GM19324 (cell line): ENCODE data around the gene TRAF3.
A peak's percentile ranks its signal among the peaks of the same experiment; 100 is the strongest.

Source experiments
- ATAC-seq: cut with Tn5 transposase; IDR thresholded peaks from one replicate; pipeline ENCODE4 v1.9.1; 2021; ENCODE audit warnings: mild to moderate bottlenecking, moderate library complexity; ENCODE audit not compliant: unreplicated experiment, low FRiP score

TRAF3 gene

GRCh38 chr14:102775855-102776760, 1.1 kb upstream of the TRAF3 start:
- ATAC-seq = no peak

GRCh38 chr14:102777711-102778337, 575 bp downstream of the TRAF3 start:
- peak; percentile 7 for ATAC-seq

- ATAC-seq = no peak
Observed at GRCh38 chr14:102778338-102779083, 1.3 kb downstream of the TRAF3 start.

- no peak for ATAC-seq
Observed at GRCh38 chr14:102779084-102779462, 1.8 kb downstream of the TRAF3 start.

DNA sequence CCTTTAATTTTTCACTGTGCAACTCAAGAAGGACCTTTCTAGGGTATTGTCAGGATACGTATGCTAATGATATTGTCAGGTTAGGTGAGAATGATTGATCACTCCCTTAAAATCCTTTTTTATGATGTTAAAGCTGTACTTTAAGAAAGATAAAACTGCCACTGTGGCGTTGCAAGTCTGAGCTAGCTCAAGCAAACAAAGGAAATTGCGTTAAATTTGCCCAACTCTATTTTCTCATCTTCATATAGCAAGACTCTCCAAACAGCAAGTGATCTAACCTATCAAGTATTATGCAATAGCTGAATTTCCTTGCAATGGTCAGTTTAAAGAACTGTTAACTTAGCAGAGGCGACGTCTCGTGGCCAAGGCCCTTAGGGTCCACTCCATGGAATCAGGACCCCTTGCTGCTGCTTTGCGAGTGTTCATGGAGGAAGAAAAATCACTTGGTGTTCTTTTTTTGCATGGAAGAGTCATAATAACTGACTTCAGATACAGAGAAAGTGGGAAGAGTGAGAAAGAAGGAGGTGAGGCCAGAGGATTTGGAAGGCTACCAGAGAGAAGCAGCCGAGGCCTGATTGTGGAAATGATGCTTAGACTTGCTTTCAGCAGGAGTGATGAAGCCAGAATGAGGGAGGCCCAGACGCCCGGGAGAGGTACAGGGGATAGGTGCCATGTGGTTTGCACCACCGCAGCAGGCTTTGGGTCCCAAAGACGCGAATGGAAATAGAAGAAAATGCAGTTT, 2.5 kb downstream of the TRAF3 start:
- no peak for ATAC-seq

- ATAC-seq = no peak
Observed at GRCh38 chr14:102781063-102781462, 3.8 kb downstream of the TRAF3 start.

- ATAC-seq = no peak
Observed at GRCh38 chr14:102782974-102783373, 5.7 kb downstream of the TRAF3 start.

DNA sequence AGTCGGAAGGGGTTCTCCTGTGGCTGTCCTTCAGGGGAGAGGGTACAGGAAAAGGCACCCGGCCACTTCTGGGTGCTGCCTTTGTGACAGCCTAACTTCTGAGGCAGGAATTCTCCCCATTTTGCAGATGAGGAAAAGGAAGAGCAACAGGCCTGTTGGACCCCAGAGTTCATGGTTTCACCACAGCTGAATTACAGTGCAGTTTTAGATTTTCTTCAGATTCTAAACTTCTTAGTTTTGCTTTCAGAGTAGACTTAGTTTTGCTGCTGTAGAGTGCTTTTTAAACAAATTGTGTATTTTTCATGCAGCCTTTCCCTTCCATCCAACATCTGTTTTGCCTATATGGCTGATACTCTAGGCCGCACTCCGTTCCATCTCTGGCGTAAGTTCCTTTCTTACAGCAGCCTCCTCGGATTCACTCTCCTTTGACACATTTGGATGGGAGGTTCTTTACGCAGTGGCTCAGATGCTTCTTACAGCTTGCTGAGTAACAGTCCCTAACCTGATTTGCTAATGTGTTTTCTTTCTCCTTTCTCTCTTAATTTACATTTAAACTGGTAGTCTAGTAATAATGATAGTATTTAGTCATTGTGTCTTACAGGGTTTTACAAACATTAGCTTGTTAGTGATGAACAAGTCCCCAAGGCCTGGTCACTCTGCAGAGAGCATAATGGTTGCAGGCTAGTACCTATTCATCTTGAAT, 7.8 kb downstream of the TRAF3 start:
- ATAC-seq = no peak

DNA sequence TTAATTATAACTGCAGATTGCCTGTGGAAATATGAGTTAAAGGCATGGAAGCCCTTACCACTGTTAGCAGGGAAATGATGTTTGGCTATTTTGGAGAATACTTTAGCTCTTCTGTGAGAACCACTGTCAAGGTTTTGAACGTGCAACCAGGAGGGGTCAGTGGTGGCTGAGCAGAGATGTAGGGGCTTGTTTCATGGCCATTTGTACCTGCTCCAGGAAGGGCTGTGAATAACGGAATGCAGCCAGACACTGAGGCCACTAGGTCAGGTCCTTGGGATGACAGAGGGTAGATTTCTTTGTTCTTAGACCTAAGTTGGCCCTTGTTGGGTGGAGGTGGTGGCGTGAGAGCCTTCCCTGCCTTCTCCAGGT, 8.3 kb downstream of the TRAF3 start:
- no peak for ATAC-seq

DNA sequence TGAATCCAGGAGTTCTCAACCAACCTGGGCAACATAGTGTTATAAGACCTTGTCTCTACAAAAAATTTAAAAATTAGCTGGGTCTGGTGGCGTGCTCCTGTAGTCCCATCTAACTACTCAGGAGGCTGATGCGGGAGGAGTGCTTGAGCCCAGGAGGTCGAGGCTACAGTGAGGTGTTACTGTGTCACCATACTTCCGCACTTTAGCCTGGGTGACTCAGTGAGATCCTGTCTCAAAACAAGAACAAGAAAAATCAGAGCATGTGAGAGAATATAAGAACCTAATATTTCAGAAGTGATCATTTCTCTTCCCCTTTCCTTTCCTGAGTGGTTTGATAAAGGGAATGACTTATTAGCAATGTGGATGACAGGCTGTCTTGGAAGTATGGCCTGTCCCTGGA, 9.5 kb downstream of the TRAF3 start:
- ATAC-seq = no peak

DNA sequence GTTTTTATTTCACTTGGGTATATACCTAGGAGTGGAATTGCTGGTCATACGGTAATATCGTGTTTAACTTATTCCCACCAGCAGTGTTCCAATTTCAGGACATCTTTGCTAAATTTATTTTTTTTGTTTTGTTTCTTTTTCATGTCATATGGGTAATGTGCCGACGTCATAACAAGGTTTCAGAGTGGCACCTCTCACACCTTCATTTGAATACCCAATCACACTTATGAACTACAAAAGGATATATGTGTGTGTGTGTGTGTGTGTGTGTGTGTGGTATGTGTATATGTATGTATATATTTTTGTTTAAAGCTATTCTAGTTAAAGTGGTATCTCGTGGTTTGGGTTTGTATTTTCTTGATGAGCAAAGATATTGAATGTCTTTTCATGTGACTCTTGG, 12.1 kb downstream of the TRAF3 start:
- no peak for ATAC-seq

GRCh38 chr14:102793531-102794328, 16.5 kb downstream of the TRAF3 start:
- ATAC-seq = no peak

GRCh38 chr14:102795060-102795925, 18.0 kb downstream of the TRAF3 start:
- no peak for ATAC-seq

DNA sequence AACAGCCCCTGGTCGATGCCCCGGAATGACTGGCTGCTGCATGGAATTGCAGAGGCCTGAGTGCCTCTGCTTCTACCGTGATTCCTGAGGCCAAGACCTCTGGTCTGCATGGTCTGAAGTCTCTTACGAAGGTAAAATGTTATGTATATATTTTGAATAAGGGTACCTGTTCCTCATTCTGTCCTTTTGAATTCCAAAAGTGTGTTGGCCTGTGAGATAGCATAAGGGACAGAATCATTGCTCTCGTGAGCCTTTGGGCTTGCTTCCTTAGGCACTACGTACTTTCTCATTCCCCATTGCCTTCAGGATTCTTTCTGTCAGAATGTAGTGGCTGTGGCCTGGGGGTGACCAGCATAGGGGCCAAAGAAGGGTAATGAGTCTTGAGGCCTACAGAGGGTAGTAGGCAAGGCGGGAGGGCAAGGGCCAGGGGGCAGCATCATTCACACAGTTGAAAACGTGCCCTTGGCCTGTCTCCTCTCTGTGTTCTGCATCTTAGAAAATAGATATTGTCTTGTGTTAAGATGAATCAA, 19.5 kb downstream of the TRAF3 start:
- no peak for ATAC-seq

DNA sequence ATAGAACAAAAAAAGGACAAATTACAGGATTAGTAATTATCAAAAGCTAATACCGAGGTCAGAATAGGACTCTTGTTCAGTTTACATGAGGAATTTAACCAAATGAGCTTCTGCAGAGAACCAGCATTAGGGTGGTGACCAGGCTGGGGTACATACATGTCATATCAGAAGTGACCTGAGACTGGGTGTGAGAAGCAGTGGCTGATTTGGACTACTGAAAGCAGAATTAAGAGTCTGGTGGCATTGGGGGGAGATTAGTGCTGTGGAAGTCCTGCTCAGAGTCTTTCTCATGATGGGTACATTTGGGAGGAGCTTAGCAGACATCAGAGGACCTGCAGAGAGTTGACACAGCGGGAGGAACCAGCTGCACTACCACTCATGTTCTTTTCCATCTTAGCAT, 21.7 kb downstream of the TRAF3 start:
- no peak for ATAC-seq

- no peak for ATAC-seq
Observed at GRCh38 chr14:102799684-102800562, 22.7 kb downstream of the TRAF3 start.

- no peak for ATAC-seq
Observed at GRCh38 chr14:102802834-102803523, 25.7 kb downstream of the TRAF3 start.
